ENCODE data around the gene FCN1. TPM values are rescaled to one million over a fixed set of nuclear protein-coding genes. Genes with fewer than 3 reads are reported as not detected.

Gene FCN1
- polyA plus RNA-seq, 1 donor (not counting 4 experiments of a cell fraction or from before 2014, with no cell fraction given): not detected

- FAIRE-seq: no peak
- H3K4me1 ChIP-seq (ENCODE audit: control insufficient read depth, extremely low read depth, insufficient read depth, low read length): no peaks in the 10 kb centered on the region
- no peak overlapping the region for H3K27ac ChIP-seq (ENCODE audit: control insufficient read depth, insufficient read depth, low read length)
- H3K4me2 ChIP-seq (ENCODE audit: control insufficient read depth, extremely low read depth, insufficient read depth, low read depth, low read length): no peak overlapping the region
- H3K36me3 ChIP-seq (ENCODE audit: control insufficient read depth in 2 of 2, extremely low read depth in 1 of 2, insufficient read depth in 2 of 2, low read length in 2 of 2): no peaks in the 10 kb centered on the region
- no peak for DNase-seq (ENCODE audit: low read depth, low spot score)
- dilution Hi-C loops (cut with MboI; ENCODE audit: extremely low pct_ligation_motif_present, low sequenced_read_pairs): no loop called here
- no peak overlapping the region for H3K4me3 ChIP-seq (ENCODE audit: control insufficient read depth in 2 of 3, extremely low read depth in 1 of 3, insufficient read depth in 2 of 3, low read depth in 1 of 3, low read length in 3 of 3)
- TF ChIP-seq EZH2 (IDR thresholded peaks at IDR 0.05; ENCODE audit: low read length): no peak
- TF ChIP-seq, protein P1, sequence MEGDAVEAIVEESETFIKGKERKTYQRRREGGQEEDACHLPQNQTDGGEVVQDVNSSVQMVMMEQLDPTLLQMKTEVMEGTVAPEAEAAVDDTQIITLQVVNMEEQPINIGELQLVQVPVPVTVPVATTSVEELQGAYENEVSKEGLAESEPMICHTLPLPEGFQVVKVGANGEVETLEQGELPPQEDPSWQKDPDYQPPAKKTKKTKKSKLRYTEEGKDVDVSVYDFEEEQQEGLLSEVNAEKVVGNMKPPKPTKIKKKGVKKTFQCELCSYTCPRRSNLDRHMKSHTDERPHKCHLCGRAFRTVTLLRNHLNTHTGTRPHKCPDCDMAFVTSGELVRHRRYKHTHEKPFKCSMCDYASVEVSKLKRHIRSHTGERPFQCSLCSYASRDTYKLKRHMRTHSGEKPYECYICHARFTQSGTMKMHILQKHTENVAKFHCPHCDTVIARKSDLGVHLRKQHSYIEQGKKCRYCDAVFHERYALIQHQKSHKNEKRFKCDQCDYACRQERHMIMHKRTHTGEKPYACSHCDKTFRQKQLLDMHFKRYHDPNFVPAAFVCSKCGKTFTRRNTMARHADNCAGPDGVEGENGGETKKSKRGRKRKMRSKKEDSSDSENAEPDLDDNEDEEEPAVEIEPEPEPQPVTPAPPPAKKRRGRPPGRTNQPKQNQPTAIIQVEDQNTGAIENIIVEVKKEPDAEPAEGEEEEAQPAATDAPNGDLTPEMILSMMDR (optimal IDR thresholded peaks at IDR 0.05 in 1 of 3, IDR thresholded peaks at IDR 0.05 in 1 of 3, conservative IDR thresholded peaks at IDR 0.05 in 1 of 3; ENCODE audit: extremely low read depth in 1 of 3, insufficient read depth in 2 of 3, low read length in 3 of 3): no peak
- H2AFZ ChIP-seq (ENCODE audit: control insufficient read depth, low read length): no peak overlapping the region
- H4K20me1 ChIP-seq (ENCODE audit: control insufficient read depth, extremely low read depth, insufficient read depth, low read length): no peaks in the 10 kb centered on the region
- H3K9me1 ChIP-seq (ENCODE audit: control insufficient read depth, extremely low read depth, insufficient read depth, low read length): no peaks in the 10 kb centered on the region
- no peaks in the 10 kb centered on the region for H3K79me2 ChIP-seq (ENCODE audit: control insufficient read depth, insufficient read depth, low read length)
- no peak overlapping the region for H3K9ac ChIP-seq (ENCODE audit: control insufficient read depth, extremely low read depth, insufficient read depth, low read length)
- peaks cover 34% of the 10 kb centered on the region for H3K27me3 ChIP-seq (ENCODE audit: control insufficient read depth, extremely low read depth, insufficient read depth, low read length)
- no peaks in the 10 kb centered on the region for H3K9me3 ChIP-seq (ENCODE audit: control insufficient read depth, low read depth, low read length)
Observed at GRCh38 chr9:134940236-134941208, 22.8 kb upstream of the FCN1 start.

DNA sequence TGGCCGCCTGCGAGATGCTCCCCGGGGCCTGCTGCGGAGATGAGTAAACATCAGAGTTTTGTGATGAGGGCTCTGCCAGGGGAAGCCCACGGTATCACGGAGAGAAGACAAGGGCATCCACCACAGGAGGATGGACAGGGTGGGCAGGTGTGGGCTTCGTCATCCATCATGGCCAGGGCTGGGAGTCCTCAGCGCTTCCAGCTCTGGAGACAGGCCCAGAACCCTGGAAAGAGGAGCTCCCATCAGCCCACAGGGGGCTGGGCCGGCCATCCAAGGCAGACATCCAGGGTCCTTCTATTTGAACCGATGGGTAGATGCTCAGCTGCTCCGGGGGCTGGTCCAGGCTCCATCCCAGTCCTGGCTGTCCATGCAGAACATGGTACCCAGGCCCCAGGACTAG is 22.1 kb upstream of the FCN1 start:
- no peaks in the 10 kb centered on the region for H3K79me2 ChIP-seq (ENCODE audit: control insufficient read depth, insufficient read depth, low read length)
- no peaks in the 10 kb centered on the region for H3K9me1 ChIP-seq (ENCODE audit: control insufficient read depth, extremely low read depth, insufficient read depth, low read length)
- DNase-seq (ENCODE audit: low read depth, low spot score) (no peak), FAIRE-seq (no peak)
- no peak for TF ChIP-seq EZH2 (IDR thresholded peaks at IDR 0.05; ENCODE audit: low read length)
- H4K20me1 ChIP-seq (ENCODE audit: control insufficient read depth, extremely low read depth, insufficient read depth, low read length): no peaks in the 10 kb centered on the region
- H3K27me3 ChIP-seq (ENCODE audit: control insufficient read depth, extremely low read depth, insufficient read depth, low read length): peaks cover 30% of the 10 kb centered on the region
- H3K27ac ChIP-seq (ENCODE audit: control insufficient read depth, insufficient read depth, low read length): no peak overlapping the region
- no peaks in the 10 kb centered on the region for H3K9me3 ChIP-seq (ENCODE audit: control insufficient read depth, low read depth, low read length)
- no peak overlapping the region for H2AFZ ChIP-seq (ENCODE audit: control insufficient read depth, low read length)
- no peaks in the 10 kb centered on the region for H3K4me1 ChIP-seq (ENCODE audit: control insufficient read depth, extremely low read depth, insufficient read depth, low read length)
- H3K9ac ChIP-seq (ENCODE audit: control insufficient read depth, extremely low read depth, insufficient read depth, low read length): no peak overlapping the region
- no peak overlapping the region for H3K4me2 ChIP-seq (ENCODE audit: control insufficient read depth, extremely low read depth, insufficient read depth, low read depth, low read length)
- dilution Hi-C loops (cut with MboI; ENCODE audit: extremely low pct_ligation_motif_present, low sequenced_read_pairs): no loop called here
- H3K4me3 ChIP-seq (ENCODE audit: control insufficient read depth in 2 of 3, extremely low read depth in 1 of 3, insufficient read depth in 2 of 3, low read depth in 1 of 3, low read length in 3 of 3): no peak overlapping the region
- no peaks in the 10 kb centered on the region for H3K36me3 ChIP-seq (ENCODE audit: control insufficient read depth in 2 of 2, extremely low read depth in 1 of 2, insufficient read depth in 2 of 2, low read length in 2 of 2)

Measured in keratinocyte (primary cell).